ENCODE data around the gene CAMK2A. TPM values are rescaled to one million over a fixed set of nuclear protein-coding genes. Genes with fewer than 3 reads are reported as not detected.

Gene CAMK2A
- total and polyA plus RNA-seq, 2 of the 4 experiments (the other 2 are of a cell fraction): 0.18 to 0.19 TPM

- no peak overlapping the region; the same call in 1 of the 2 replicates for H4K5ac ChIP-seq (ENCODE audit: low read depth, low read length)
- H3K4me2 ChIP-seq (ENCODE audit: low read depth, low read length): no peak overlapping the region; the same call in 1 of the 2 replicates
- TF ChIP-seq MAZ (IDR thresholded peaks at IDR 0.05; ENCODE audit: borderline replicate concordance, low read depth, low read length) (no peak), FOS (IDR thresholded peaks at IDR 0.05; ENCODE audit: low read depth, low read length) (no peak), MAFK (IDR thresholded peaks at IDR 0.05; ENCODE audit: low read depth, low read length) (no peak), NFE2L2 (IDR thresholded peaks at IDR 0.05; ENCODE audit: low read depth, low read length) (no peak), CTCF (conservative IDR thresholded peaks at IDR 0.05; ENCODE audit: low read depth, low read length) (no peak), RAD21 (IDR thresholded peaks at IDR 0.05; ENCODE audit: low read length) (no peak), CEBPB (IDR thresholded peaks at IDR 0.05; ENCODE audit: low read depth, low read length) (0 out of 2 replicates have a peak, but pooled peaks have one; percentile 0), BHLHE40 (IDR thresholded peaks at IDR 0.05; ENCODE audit: low read depth, low read length) (no peak)
- peaks cover 12% of the 10 kb centered on the region for H3K4me1 ChIP-seq (ENCODE audit: control insufficient read depth, insufficient read depth, low read length)
- H3K79me1 ChIP-seq (ENCODE audit: low read depth in 1 of 2, low read length in 2 of 2): no peaks in the 10 kb centered on the region
- dilution Hi-C loops (cut with HindIII; ENCODE audit: low sequenced_read_pairs, unreplicated experiment): no loop called here
- no peak overlapping the region for H2BK5ac ChIP-seq (ENCODE audit: low read depth, low read length, poor library complexity, severe bottlenecking)
- in situ Hi-C loops (cut with MboI; ENCODE audit: low sequenced_read_pairs): no loop called here
- ChIA-PET CTCF (no interaction called here), POLR2A (ENCODE audit: unreplicated experiment) (no interaction called here)
- H3K14ac ChIP-seq (replicated peaks; ENCODE audit: low read depth, low read length): peak overlapping the region; percentile 65
- no peaks in the 10 kb centered on the region for H4K20me1 ChIP-seq (ENCODE audit: insufficient read depth, low read length)
- BruUV-seq (replicated peaks): no TSS peak
- H3K4me3 ChIP-seq (ENCODE audit: insufficient read depth, low read depth, low read length): no peak overlapping the region
- H3K36me3 ChIP-seq (ENCODE audit: control insufficient read depth, insufficient read depth, low read length): no peaks in the 10 kb centered on the region
- peaks cover 5% of the 10 kb centered on the region; the same call in 1 of the 2 replicates for H3K9me1 ChIP-seq (ENCODE audit: insufficient read depth, low read length)
- ATAC-seq (ENCODE audit: low read depth) (peak; percentile 15; the same call in 1 of the 2 replicates), DNase-seq (no peak)
- 36% methylated on average over 6 of the region's 12 CpGs; no CpG with 5 or more reads in 1 of the 2 experiments for WGBS, 2 experiments (ENCODE audit: extremely low coverage in 2 of 2, insufficient read length in 1 of 2)
- H4K91ac ChIP-seq (ENCODE audit: insufficient read depth, low read depth, low read length): peak overlapping the region; percentile 62
- H2BK15ac ChIP-seq (ENCODE audit: low read depth, low read length): peak overlapping the region; percentile 70; the same call in 2 of the 3 replicates
- no peak overlapping the region for H3K27ac ChIP-seq (ENCODE audit: insufficient read depth, low read length)
- H2BK120ac ChIP-seq (ENCODE audit: low read depth, low read length): peak overlapping the region; percentile 37
- peak overlapping the region; percentile 42; the same call in 1 of the 2 replicates for H3K23ac ChIP-seq (ENCODE audit: low read depth, low read length)
- H3K9ac ChIP-seq (ENCODE audit: low read depth, low read length): peak overlapping the region; percentile 27; the same call in 1 of the 2 replicates
- peak overlapping the region; percentile 30; the same call in 1 of the 2 replicates for H2BK20ac ChIP-seq (ENCODE audit: low read depth, low read length)
- peak overlapping the region in 1 of 2 experiments; percentile 49; a peak in 2 of 4 replicates for H4K8ac ChIP-seq (ENCODE audit: low read depth in 2 of 2, low read length in 2 of 2)
- H3K9me3 ChIP-seq (ENCODE audit: control insufficient read depth, insufficient read depth, low read length): no peaks in the 10 kb centered on the region
- H3K4ac ChIP-seq (ENCODE audit: low read depth, low read length): peak overlapping the region; percentile 54
- no peaks in the 10 kb centered on the region for H3K27me3 ChIP-seq (ENCODE audit: control insufficient read depth, insufficient read depth, low read length)
- peak overlapping the region; percentile 33; the same call in 1 of the 2 replicates for H3K18ac ChIP-seq (ENCODE audit: low read depth, low read length)
- no peak overlapping the region for H3K56ac ChIP-seq (ENCODE audit: extremely low read depth, insufficient read depth, low read length)
- H2AK5ac ChIP-seq (ENCODE audit: low read depth, low read length): peak overlapping the region; percentile 76
- peak overlapping the region; percentile 67 for H2AFZ ChIP-seq (replicated peaks; ENCODE audit: low read length, poor library complexity)
- H2AK9ac ChIP-seq (replicated peaks; ENCODE audit: low read depth, low read length, poor library complexity): peak overlapping the region; percentile 17
- intact Hi-C loops (cut with micrococcal nuclease): no loop called here
These were observed 18.9 kb downstream of the CAMK2A start for GRCh38 chr5:150270541-150271295.

Measured in IMR-90 (cell line).